ENCODE data around the gene EXOC6.

- TF ChIP-seq EZH2 (IDR thresholded peaks at IDR 0.05; ENCODE audit: borderline replicate concordance, low read length) = no peak
- TF ChIP-seq, protein P1, sequence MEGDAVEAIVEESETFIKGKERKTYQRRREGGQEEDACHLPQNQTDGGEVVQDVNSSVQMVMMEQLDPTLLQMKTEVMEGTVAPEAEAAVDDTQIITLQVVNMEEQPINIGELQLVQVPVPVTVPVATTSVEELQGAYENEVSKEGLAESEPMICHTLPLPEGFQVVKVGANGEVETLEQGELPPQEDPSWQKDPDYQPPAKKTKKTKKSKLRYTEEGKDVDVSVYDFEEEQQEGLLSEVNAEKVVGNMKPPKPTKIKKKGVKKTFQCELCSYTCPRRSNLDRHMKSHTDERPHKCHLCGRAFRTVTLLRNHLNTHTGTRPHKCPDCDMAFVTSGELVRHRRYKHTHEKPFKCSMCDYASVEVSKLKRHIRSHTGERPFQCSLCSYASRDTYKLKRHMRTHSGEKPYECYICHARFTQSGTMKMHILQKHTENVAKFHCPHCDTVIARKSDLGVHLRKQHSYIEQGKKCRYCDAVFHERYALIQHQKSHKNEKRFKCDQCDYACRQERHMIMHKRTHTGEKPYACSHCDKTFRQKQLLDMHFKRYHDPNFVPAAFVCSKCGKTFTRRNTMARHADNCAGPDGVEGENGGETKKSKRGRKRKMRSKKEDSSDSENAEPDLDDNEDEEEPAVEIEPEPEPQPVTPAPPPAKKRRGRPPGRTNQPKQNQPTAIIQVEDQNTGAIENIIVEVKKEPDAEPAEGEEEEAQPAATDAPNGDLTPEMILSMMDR (conservative IDR thresholded peaks at IDR 0.05 in 1 of 2, IDR thresholded peaks at IDR 0.05 in 1 of 2; ENCODE audit: extremely low read depth in 1 of 2, insufficient read depth in 1 of 2, low read depth in 1 of 2, low read length in 2 of 2) = no peak
Measured at GRCh38 chr10:92891885-92892690, 43.8 kb downstream of the EXOC6 start.

Data from mammary epithelial cell (primary cell).